Panc1 (cell line): ENCODE measurements around the gene TRIM37. TPM values are rescaled to one million over a fixed set of nuclear protein-coding genes. Genes with fewer than 3 reads are reported as not detected.
A peak's percentile ranks its signal among the peaks of the same experiment; 100 is the strongest.

ENCODE experiments used
- ATAC-seq: fragments of 200-7000 bp; cut with Tn5 transposase; 2 replicates; pipeline ENCODE4 v1.9.1; 2020; ENCODE audit warnings: mild to moderate bottlenecking, moderate library complexity
- BruUV-seq: library from RNA; stranded (reverse); fragments of 400-500 nt; replicated peaks from 2 replicates; lab custom pipeline; 2021; lab: Mats Ljungman, UMichigan
- CTCF ChIA-PET: fragments of 300-600 bp; sonication (Branson Sonifier 250); formaldehyde crosslinking; loops from one replicate; lab custom pipeline; 2022; ENCODE audit warnings: antibody characterized with exemption; lab: Charles Lee
- POLR2A ChIA-PET: fragments of 300-600 bp; sonication (Branson Sonifier 250); formaldehyde crosslinking; loops from one replicate; lab custom pipeline; 2022; ENCODE audit warnings: antibody characterized with exemption; lab: Charles Lee
- DNase-seq: peaks from one replicate; pipeline ENCODE4 v3.0.0-alpha.2; 2010; ENCODE audit warnings: low read depth, low spot score
- H3K27ac ChIP-seq: 2 replicates; pipeline ENCODE4 v1.5.1; 2011; ENCODE audit warnings: mild to moderate bottlenecking, low read length, inconsistent platforms
- H3K27me3 ChIP-seq: fragments of 200-500 bp; sonication (Bioruptor generic); 2 replicates; pipeline ENCODE4 v1.6.0; 2014; ENCODE audit warnings: low read length, inconsistent platforms; ENCODE audit not compliant: control insufficient read depth, insufficient read depth
- H3K36me3 ChIP-seq: fragments of 200-500 bp; sonication (Bioruptor generic); 2 replicates; pipeline ENCODE4 v1.5.1; 2014; ENCODE audit warnings: inconsistent platforms, mild to moderate bottlenecking, low read length, moderate library complexity; ENCODE audit not compliant: control insufficient read depth, insufficient read depth
- H3K4me1 ChIP-seq: 2 replicates; pipeline ENCODE4 v1.5.1; 2011; ENCODE audit warnings: inconsistent platforms, mild to moderate bottlenecking, low read length, moderate library complexity; ENCODE audit not compliant: control insufficient read depth, insufficient read depth
- H3K4me3 ChIP-seq, 2 experiments: 2 replicates each; pipeline ENCODE4 v1.5.1; 2011 to 2012; ENCODE audit warnings: low read depth in 2 of 2, low read length in 2 of 2, mild to moderate bottlenecking in 2 of 2, inconsistent platforms in 1 of 2, moderate library complexity in 1 of 2
- H3K9me3 ChIP-seq: fragments of 200-500 bp; sonication (Bioruptor generic); 2 replicates; pipeline ENCODE4 v1.5.1; 2014; ENCODE audit warnings: low read depth, mild to moderate bottlenecking, inconsistent platforms, low read length, moderate library complexity; ENCODE audit not compliant: control insufficient read depth, insufficient read depth
- POLR2AphosphoS5 ChIP-seq: IDR thresholded peaks from 2 replicates; pipeline ENCODE4 v1.6.1; 2012; ENCODE audit warnings: mild to moderate bottlenecking, low read depth, low read length, moderate library complexity
- SIN3A ChIP-seq: IDR thresholded peaks from 2 replicates; pipeline ENCODE4 v1.6.1; 2012; ENCODE audit warnings: low read depth, mild to moderate bottlenecking, low read length, moderate library complexity, borderline replicate concordance; ENCODE audit not compliant: insufficient read depth
- TCF7L2 ChIP-seq: IDR thresholded peaks from 2 replicates; pipeline ENCODE4 v1.6.1; 2011; ENCODE audit warnings: mild to moderate bottlenecking, low read depth, low read length, inconsistent platforms
- in situ Hi-C: cut with HindIII; loops from 2 replicates; pipeline ENCODE4 v1.10.0; 2016; ENCODE audit warnings: low sequenced_read_pairs, low pct_unique_long_range_greater_than_20kb
- intact Hi-C: fragments of 100-400 bp; cut with micrococcal nuclease; formaldehyde crosslinking; loops from one replicate; pipeline ENCODE4 v1.10.0; 2022; ENCODE audit not compliant: unreplicated experiment
- total RNA-seq: library from RNA; stranded (reverse); gene quantifications from one replicate; pipeline ENCODE4 v1.2.1, GENCODE V29; 2021; ENCODE audit not compliant: unreplicated experiment
- TF ChIP-seq, protein P1 (sequence below): fragments of 450-650 bp; IDR thresholded peaks from 2 replicates; pipeline ENCODE4 v1.5.1; 2017; ENCODE audit warnings: mild to moderate bottlenecking
- TF ChIP-seq, protein P2 (sequence below), 2 experiments: IDR thresholded peaks; 2 replicates each; pipeline ENCODE4 v1.6.1; 2011 to 2012; ENCODE audit warnings: low read depth in 2 of 2, control low read depth in 1 of 2, low read length in 1 of 2, mild to moderate bottlenecking in 1 of 2, moderate library complexity in 1 of 2; ENCODE audit not compliant: insufficient read depth in 1 of 2

TRIM37 gene
- total RNA-seq, 1 experiment from 2014 or later = 43.3 TPM

DNA sequence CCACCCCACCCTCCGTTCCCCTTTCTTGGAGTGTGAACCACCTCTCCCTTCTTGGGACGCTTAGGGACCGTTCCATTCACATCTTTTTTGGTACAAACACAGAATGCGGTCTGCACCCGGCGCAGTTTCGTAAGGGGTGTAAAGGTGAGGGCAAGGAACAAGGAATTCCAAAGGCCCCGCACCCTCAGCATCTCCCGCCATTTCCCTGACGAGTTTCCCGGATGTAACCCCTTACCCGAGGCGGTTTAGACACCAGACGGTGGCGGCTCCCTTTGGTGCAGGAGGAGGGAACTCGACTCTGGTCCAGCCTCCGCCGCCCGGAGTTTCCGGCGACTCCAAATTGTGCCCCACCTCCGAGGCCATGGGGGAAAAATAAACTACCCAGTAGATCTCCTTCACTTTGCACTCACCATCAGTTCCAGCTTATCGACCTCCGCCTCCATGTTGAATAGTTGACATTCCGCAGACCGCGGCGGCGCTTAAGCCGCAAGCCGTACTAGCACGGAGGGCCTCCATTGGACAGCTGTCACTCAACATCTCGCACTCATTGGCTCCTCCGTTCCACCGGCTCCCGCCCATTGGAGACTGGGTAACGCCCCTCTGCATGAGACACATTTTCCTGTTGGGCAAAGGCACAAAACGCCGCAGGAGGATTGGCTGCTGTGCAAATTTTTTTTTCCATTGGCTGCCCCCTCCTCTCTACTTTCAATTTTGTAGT is 48.2 kb upstream of the TRIM37 start, which contains the start of gene SKA2:
Gene SKA2 (minus strand): TSS at position 466 of the 718 bp plus-strand sequence. CDS start 23 bp downstream, at position 443.
- peak within 1 kb of the TSS; percentile 95 for H3K27ac ChIP-seq
- ATAC-seq = peak; percentile 92
- no TSS peak for BruUV-seq
- POLR2A ChIA-PET = interaction anchor here (0.5 to 2.1 kb wide), 4 partner anchors 8 to 99 kb away, joined by 3 to 9 read pairs (median 6); partner anchors contain the start of gene TRIM37
- H3K9me3 ChIP-seq = no peaks in the 10 kb centered on the region
- TF ChIP-seq, protein P1, sequence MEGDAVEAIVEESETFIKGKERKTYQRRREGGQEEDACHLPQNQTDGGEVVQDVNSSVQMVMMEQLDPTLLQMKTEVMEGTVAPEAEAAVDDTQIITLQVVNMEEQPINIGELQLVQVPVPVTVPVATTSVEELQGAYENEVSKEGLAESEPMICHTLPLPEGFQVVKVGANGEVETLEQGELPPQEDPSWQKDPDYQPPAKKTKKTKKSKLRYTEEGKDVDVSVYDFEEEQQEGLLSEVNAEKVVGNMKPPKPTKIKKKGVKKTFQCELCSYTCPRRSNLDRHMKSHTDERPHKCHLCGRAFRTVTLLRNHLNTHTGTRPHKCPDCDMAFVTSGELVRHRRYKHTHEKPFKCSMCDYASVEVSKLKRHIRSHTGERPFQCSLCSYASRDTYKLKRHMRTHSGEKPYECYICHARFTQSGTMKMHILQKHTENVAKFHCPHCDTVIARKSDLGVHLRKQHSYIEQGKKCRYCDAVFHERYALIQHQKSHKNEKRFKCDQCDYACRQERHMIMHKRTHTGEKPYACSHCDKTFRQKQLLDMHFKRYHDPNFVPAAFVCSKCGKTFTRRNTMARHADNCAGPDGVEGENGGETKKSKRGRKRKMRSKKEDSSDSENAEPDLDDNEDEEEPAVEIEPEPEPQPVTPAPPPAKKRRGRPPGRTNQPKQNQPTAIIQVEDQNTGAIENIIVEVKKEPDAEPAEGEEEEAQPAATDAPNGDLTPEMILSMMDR = no peak
- TF ChIP-seq SIN3A (0 out of 2 replicates have a peak, but pooled peaks have one; percentile 41), TCF7L2 (peak; percentile 98), POLR2AphosphoS5 (peak; percentile 32; the same call in 1 of the 2 replicates)
- TF ChIP-seq, protein P2, sequence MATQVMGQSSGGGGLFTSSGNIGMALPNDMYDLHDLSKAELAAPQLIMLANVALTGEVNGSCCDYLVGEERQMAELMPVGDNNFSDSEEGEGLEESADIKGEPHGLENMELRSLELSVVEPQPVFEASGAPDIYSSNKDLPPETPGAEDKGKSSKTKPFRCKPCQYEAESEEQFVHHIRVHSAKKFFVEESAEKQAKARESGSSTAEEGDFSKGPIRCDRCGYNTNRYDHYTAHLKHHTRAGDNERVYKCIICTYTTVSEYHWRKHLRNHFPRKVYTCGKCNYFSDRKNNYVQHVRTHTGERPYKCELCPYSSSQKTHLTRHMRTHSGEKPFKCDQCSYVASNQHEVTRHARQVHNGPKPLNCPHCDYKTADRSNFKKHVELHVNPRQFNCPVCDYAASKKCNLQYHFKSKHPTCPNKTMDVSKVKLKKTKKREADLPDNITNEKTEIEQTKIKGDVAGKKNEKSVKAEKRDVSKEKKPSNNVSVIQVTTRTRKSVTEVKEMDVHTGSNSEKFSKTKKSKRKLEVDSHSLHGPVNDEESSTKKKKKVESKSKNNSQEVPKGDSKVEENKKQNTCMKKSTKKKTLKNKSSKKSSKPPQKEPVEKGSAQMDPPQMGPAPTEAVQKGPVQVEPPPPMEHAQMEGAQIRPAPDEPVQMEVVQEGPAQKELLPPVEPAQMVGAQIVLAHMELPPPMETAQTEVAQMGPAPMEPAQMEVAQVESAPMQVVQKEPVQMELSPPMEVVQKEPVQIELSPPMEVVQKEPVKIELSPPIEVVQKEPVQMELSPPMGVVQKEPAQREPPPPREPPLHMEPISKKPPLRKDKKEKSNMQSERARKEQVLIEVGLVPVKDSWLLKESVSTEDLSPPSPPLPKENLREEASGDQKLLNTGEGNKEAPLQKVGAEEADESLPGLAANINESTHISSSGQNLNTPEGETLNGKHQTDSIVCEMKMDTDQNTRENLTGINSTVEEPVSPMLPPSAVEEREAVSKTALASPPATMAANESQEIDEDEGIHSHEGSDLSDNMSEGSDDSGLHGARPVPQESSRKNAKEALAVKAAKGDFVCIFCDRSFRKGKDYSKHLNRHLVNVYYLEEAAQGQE (IDR thresholded peaks at IDR 0.05; ENCODE audit: insufficient read depth in 1 of 2, low read depth in 2 of 2, low read length in 1 of 2) = no peak
- peak; percentile 98 for DNase-seq
- peaks cover 32% of the 10 kb centered on the region for H3K4me1 ChIP-seq
- no peaks in the 10 kb centered on the region for H3K27me3 ChIP-seq
- CTCF ChIA-PET = no interaction called here
- intact Hi-C loops (loop anchor here (5.0 kb wide), 1 partner anchor 808 kb away; no protein-coding TSS in a partner anchor), in situ Hi-C loops (no loop called here)
- peak within 1 kb of the TSS; percentile 80 to 86 for H3K4me3 ChIP-seq
- peaks cover 7% of the 10 kb centered on the region for H3K36me3 ChIP-seq

DNA sequence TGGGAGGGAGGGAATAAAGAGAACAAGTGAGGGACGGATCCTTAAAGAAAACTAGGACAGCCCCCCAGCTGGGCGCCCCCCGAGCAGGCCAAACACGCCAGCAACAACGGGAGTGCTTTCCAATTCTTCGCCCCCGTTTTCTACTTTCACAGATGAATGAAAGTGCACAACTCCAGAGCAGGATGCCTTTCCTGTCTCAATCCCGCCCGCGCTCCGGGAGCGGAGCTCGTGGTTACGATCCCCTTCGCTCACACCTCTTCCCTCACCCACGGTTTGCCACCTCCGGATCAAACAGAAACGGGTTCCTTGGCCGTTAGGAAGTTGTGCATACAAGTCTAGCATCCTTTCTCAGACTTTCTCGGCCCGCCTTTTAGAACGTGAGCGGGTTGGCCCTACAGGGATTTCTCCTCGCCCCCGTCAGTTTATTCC is 47.6 kb upstream of the TRIM37 start:
- POLR2A ChIA-PET = interaction anchor here (0.6 to 2.1 kb wide), 2 partner anchors 47 to 98 kb away, joined by 7 to 9 read pairs; partner anchors contain the start of gene TRIM37
- CTCF ChIA-PET = no interaction called here
- peak overlapping the region; percentile 95 for H3K27ac ChIP-seq
- no peaks in the 10 kb centered on the region for H3K9me3 ChIP-seq
- ATAC-seq (peak; percentile 15), DNase-seq (no peak)
- TF ChIP-seq SIN3A (no peak), POLR2AphosphoS5 (0 out of 2 replicates have a peak, but pooled peaks have one; percentile 35)
- H3K27me3 ChIP-seq = no peaks in the 10 kb centered on the region
- TSS peak; percentile 86 for BruUV-seq
- in situ Hi-C loops = no loop called here
- peak overlapping the region; percentile 80 to 86 for H3K4me3 ChIP-seq
- peaks cover 28% of the 10 kb centered on the region for H3K4me1 ChIP-seq
- intact Hi-C loops = no loop called here
- H3K36me3 ChIP-seq = peaks cover 7% of the 10 kb centered on the region

DNA sequence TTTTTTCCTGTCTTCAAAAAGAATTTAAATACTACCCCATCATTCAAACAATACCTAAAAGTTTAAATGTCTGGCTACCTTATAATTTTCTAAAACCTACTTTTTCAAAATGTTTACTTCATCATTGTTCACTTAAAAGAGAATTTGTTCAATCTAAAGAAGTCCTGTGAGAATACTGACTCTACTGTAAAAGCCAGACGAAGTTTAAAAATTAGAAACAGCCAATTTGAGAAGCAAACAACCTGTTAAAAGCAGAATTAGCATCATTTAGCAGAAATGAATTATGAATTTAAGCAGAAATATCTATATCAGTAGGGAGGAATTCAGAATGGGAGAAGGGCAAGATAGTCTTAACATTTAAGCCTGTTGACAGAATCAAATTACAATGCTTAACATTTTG is 46.2 kb upstream of the TRIM37 start:
- intact Hi-C loops = no loop called here
- Histone ChIP-seq H3K4me3 (peak overlapping the region; percentile 80 to 86), H3K4me1 (peaks cover 19% of the 10 kb centered on the region), H3K9me3 (no peaks in the 10 kb centered on the region), H3K27ac (peak overlapping the region; percentile 95), H3K36me3 (peaks cover 7% of the 10 kb centered on the region), H3K27me3 (no peaks in the 10 kb centered on the region)
- no TSS peak for BruUV-seq
- ChIA-PET POLR2A (no interaction called here), CTCF (no interaction called here)
- in situ Hi-C loops = no loop called here
- no peak for DNase-seq
- ATAC-seq = no peak
- TF ChIP-seq, protein P1 = no peak
- no peak for TF ChIP-seq POLR2AphosphoS5
- TF ChIP-seq, protein P2 (IDR thresholded peaks at IDR 0.05; ENCODE audit: insufficient read depth in 1 of 2, low read depth in 2 of 2, low read length in 1 of 2) = no peak
- TF ChIP-seq SIN3A = no peak
- TF ChIP-seq TCF7L2 = no peak
